Stomach (tissue), 4 donors: ENCODE data around the gene NAT9.

ENCODE experiments used
- EP300 ChIP-seq: sonication (generic); formaldehyde crosslinking; IDR thresholded peaks from one replicate; pipeline ENCODE4 v1.6.1; 2017; ENCODE audit warnings: antibody characterized with exemption
- POLR2A ChIP-seq, 4 donors: fragments of 450-650 bp; IDR thresholded peaks; one replicate each; pipeline ENCODE4 v1.6.1; 2016; ENCODE audit warnings: antibody characterized with exemption in 4 of 4, control low read depth in 2 of 4, mild to moderate bottlenecking in 1 of 4, moderate library complexity in 1 of 4
- TF ChIP-seq, protein P1 (sequence below), 7 experiments: fragments of 450-650 bp in 4 of 7; fragments of 200-600 bp in 3 of 7; sonication (generic) in 3 of 7; IDR thresholded peaks; one replicate each; pipeline ENCODE4 v1.5.1; 2016 to 2019; ENCODE audit warnings: antibody characterized with exemption in 7 of 7, control low read depth in 2 of 7, mild to moderate bottlenecking in 1 of 7

DNA sequence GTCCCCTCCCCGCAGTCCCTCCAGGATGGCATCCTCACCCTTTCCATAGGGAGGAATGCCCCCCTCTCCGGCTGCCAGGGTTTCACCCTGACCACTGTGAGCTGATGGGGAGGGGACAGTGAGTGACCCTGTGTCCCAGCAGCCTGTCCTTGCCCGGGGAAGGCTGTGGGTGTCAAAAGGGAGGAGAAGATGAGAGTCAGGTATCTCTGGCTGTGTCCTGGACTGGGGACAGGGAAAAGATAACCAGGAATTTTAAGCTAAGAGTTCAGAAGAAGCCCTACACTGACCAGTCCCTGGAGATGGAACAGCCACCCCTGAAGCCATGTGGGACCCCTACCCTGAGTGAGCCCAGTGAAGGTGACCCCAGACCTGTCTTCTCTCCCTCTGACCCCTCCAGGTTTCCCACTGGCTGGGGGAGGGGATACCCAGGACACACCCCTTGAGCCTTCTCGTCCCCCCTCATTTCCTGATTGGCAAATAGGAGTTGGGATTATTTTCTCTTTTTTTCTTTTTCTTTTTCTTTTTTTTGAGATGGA, 11.3 kb downstream of the NAT9 start:
- TF ChIP-seq, protein P1, sequence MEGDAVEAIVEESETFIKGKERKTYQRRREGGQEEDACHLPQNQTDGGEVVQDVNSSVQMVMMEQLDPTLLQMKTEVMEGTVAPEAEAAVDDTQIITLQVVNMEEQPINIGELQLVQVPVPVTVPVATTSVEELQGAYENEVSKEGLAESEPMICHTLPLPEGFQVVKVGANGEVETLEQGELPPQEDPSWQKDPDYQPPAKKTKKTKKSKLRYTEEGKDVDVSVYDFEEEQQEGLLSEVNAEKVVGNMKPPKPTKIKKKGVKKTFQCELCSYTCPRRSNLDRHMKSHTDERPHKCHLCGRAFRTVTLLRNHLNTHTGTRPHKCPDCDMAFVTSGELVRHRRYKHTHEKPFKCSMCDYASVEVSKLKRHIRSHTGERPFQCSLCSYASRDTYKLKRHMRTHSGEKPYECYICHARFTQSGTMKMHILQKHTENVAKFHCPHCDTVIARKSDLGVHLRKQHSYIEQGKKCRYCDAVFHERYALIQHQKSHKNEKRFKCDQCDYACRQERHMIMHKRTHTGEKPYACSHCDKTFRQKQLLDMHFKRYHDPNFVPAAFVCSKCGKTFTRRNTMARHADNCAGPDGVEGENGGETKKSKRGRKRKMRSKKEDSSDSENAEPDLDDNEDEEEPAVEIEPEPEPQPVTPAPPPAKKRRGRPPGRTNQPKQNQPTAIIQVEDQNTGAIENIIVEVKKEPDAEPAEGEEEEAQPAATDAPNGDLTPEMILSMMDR (IDR thresholded peaks at IDR 0.05): no peak
- no peak for TF ChIP-seq EP300
- no peak for TF ChIP-seq POLR2A (IDR thresholded peaks at IDR 0.05)
